CD4-positive, alpha-beta T cell treated with Interleukin-6 at 100 ng/mL for 8 hours (primary cell): ENCODE measurements around the gene CHN2.

Source experiments
- DNase-seq: peaks from one replicate; pipeline ENCODE4 v3.0.0-alpha.2; 2020; ENCODE audit warnings: mixed read lengths, low spot score

Gene CHN2

DNA sequence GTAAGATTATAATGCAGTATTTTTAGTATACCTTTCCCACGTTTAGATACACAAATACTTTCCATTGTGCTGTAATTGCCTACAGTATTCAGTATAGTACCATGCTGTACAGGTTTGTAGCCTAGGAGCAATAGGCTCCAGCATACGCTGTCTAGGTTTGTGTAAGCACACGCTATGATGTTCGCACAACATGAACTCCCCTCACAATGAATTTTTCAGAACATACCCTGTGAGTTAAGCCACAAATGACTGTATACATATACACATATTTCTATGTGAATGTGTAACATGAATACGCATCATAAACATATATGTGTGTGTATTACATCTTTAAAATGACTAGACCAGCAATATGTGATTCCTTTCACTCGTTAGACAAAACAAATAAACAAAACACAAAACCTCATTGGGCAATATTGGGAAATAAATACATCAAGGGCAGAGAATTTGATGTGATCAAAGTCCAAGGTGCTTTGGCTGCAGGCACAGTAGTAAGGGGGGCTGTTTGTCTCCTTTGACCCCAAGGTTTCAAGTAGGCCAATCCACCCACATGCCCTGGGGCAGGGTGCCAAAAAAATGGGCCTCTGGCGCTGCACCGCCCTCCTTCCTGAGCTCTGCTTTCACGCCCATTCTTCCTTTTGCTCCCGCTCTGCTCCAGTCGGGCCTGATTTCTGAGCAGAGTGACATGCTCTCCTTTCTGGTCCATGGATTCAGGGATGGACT is 33.9 kb downstream of the CHN2 start:
- no peak for DNase-seq

DNA sequence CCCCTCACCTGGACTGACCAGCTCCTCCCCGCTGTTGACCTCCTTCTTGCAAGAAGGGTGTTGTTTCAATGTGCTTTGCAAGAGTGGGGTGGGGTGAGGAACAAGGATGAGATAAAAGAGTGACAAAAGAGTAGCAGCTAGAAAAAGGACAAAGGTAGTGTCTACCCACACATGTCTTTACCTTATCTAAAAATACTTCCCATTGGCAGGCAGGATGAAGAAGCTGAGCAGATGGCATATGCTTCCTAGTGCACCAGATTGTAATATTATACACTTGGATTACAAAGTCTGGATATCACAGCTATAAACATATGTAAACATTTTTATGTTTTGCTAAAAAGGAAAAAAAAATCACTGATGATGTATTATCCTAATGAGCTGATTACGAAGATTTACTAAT is 34.5 kb downstream of the CHN2 start:
- DNase-seq, result no peak

DNA sequence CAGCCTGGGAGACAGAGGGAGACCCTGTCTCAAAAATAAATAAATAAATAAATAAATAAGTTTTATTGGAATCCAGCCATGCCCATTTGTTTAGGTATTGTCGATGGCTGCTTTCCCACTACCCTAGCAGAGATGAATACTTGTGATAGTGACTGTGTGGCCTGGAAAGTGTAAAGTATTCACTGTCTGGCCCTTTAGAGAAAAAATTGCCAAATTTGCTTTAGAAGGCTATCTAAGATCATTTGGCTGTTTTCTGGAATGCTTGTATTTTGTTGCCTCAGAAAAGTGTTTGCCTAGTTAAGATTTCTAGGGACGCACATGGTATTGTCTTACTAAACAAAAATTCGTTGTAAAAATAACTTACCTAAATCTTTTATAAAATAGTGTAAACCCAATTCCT is 35.4 kb downstream of the CHN2 start:
- DNase-seq, result no peak

DNA sequence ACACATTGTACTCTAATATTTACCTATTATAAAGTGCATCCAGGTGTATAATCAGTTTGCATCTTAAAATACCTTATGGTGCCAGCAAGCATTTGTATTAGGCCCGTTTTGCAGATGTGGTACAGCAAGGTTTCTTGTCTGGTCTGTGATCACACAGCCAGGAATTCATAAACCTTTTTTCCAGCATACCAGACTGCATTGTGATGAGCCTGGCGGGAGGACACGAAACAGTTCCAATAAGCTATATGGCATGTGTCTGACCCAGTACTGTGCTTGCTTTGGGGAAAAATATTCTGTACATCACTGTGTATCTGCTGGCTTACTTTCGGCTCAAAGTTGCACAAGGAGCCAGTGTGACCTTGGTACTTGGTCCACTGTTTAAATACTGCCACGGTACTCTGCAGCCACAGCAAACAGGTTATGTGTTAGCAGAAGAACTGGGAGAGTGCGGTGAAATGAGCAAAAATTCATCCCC is 36.3 kb downstream of the CHN2 start:
- no peak for DNase-seq

DNA sequence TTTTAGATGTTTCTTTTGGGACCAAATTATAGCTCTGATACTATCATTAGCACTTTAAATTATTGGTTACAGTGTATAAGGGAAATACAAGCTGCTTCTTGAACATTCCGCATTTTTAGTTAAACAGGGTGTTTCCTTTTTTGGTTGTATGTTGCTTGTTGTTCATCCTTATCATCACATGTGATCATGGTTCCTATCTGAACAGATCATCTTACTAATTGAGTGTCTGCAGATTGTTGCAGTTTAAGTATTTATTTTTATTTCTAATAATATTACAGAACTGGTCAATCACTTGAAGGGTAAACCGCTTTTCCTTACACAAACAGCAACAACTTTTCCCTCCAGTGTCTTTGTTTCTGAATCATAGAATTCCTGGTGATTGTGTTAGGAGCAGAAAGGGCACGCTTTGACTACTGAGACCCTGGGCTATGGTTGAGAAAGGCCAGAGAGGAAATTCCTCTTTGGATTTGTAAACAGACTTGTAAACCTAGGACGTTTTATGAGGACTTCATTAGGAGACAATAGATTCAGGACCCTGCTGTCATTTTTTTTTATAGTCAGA is 37.2 kb downstream of the CHN2 start:
- no peak for DNase-seq

DNA sequence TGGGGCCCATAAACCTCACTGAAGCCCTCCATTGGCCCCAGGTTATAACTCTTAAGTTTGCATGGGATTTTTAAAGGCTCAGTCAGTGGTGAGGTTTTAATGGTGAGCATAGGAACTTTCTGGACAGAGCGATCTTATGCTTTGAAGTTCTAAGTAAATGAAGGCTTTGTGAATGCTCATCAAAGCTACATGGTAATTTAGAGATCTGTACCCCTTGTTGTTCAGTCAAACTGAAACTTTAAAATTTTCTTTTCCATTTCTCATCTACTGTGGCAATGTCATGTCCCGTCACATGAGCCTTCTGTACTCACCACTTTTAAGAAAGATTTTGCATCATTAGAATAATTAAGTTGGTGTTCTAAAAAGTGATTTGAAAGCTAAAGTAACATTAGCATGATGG is 39.9 kb downstream of the CHN2 start:
- no peak for DNase-seq

DNA sequence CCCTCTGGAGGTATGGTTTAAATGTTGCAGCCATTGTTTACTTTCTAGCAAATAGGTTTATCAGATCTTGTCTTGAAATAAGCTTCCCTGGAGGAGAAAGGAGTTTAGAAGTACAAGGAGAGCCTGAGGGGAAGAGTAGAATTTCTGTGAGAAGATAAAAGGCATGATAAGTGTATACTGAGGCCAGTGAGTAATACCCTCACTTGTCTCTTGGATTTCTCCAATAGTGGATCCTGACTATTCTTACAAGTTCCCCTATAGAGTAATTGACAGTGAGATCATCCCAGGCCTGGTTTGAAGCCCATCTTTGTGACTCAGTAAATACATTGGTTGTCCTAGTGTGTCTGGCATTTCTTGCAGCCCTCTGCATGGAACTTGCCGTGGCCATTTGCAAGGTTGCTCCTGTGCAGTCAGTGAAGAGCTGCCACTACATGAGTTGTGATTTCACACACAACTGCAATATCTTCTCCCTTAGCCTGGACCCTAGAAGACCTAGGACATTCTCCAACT is 41.6 kb downstream of the CHN2 start:
- no peak for DNase-seq

DNA sequence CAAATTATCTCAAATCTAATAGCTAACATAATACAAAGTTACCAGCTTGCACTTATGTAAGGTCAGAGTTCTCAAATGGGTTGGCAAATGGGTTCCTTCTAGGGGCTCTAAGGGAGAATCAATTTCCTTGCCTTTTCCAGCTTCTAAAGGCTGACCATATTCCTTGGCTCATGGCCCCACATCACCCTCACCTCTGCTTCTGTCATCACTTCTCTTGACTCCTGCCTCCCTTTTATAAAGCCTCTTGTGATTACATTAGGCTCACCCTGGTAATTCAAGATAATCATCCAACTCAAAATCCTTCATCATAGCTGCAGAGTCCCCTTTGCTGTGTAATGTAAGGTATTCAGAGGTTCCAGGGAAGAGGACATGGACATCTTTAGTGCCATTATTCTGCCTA is 42.1 kb downstream of the CHN2 start:
- no peak for DNase-seq

DNA sequence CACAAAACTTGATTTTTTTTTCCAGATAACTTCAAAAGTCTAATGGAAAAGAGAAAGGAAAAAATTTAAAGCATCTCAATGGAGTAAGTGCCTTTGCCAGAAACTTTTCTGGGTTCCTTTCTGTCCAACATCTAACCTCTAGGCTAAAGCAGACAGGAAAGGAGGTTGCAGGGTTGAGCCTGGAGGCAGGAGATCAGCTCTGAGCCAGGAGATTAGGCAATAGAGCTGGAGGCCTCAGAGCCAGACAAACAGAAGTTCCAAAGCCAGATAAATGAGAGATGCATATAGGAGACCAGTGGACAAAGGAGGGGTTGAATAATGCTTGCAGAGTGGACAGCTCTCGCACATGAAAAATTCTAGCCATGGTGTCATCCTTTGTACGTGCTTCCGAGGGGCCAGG is 42.9 kb downstream of the CHN2 start:
- no peak for DNase-seq

DNA sequence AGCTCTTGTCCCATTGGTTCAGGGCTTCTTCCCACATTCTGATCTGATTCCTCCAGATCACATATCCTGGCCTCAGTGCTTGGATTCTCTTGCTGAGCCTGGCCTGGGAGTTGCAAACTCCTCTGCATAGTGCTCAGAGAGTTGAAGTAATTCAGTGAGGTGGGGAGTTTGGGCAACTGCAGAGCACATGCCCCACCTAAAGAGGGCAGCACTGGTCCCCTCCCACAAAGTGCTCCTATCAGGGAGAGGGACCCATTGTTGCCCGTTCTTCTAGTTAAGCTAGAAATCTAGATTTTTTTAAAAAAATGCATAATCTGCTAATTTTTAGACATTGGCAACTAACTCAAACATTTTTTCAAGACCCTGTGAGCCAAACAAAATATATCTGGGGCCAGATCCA is 45.1 kb downstream of the CHN2 start:
- no peak for DNase-seq

DNA sequence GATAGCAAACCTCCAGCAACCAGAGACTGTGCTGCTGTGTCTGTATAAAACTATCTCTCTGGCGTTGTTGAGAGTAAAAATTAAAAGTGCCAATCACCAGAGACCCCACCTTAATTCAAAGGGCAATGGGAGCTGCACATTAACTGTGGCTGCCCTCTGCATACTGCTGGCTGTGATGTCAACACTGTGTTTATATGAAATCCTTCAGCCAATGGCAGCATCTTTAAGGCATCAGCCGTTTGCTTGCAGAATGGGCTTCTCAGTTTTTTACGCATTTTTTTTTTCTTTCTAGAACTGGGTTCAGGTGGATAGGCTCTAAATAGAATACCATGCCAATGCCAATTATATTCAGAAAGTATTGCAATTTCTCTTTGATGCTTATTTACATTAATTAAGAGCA is 47.7 kb downstream of the CHN2 start:
- no peak for DNase-seq

DNA sequence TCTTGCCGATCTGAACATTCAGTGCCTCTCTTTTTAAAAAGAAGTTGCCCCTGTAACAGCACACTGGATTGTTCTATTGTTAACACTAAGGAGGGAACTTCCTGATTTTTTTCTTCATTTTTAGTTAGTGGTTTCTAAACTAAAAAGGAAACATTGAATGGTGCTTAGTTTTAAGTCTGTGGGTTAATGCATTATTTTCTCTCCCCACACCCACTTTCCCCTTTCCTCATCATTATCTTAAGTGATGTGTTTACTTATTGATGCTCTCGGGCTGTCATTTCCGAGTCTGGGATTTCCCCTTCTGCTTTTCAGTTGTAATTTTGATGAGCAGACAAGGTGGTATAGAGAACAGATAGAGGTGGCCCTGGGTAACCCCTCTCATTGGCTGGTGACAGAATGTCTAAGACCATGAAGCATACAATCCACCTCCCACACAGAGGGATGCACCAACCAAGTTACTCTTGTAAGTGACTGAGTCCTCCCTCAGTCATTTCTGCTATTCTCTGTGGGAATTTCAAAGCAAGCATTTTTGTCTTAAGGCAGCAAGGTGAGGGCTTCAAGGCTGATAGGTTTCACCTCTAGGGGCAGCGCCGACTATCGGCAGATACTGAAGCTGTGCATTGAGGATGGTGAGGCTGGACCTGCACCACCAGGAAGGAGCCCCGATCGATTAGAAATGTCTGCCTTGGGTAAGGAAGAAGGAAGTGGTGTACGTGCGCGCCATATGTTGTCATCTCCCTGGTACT is 49.5 kb downstream of the CHN2 start:
- peak; percentile 10 for DNase-seq

DNA sequence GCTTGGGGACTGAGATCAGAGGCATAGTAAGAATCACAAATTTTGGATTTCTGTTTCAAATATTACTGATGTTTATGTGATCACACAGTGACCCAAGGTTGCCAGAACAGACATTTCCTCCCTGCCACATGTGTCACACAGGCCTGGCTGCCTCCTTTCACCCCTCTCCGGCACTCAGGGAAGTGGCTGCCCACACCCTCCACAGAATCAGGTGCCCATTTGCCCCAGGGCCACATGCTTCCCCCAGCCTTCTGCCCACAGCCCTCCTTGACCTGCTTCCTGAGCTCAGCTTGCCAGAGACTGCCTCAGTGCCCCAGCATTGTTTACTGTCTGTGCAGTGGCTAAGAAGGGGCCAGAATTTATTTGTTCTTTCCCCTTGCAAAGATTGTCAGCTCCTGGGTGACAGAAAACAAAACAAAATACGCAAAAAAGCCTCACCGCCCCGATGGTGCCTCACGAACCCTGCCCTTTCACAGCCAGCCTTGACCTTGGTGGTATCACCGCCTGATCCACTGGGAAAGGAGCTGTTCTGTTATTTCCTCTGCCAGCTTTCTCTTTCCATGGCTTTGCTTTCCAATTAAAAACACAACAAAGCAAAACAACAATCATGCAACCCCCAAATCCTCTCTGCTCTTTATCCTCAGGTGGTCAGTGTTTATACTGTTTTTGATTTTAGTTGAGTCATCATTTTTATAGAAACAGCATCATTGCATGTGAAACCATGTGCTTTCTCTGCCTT is 52.8 kb downstream of the CHN2 start:
- DNase-seq, result no peak

DNA sequence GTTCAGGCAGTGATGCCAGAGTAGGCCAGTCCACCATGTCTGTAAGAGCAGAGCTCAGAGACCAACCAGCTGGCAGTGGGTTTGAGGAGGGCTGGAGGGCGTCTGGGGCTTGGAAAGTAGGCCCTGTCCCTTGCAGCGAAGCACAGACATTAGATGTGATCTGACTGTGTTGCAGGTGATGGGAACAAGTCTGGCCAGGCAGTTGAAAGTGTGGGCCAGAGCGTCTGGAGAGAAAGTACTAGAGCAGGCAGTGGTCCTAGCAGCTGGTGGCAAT is 53.3 kb downstream of the CHN2 start:
- no peak for DNase-seq

DNA sequence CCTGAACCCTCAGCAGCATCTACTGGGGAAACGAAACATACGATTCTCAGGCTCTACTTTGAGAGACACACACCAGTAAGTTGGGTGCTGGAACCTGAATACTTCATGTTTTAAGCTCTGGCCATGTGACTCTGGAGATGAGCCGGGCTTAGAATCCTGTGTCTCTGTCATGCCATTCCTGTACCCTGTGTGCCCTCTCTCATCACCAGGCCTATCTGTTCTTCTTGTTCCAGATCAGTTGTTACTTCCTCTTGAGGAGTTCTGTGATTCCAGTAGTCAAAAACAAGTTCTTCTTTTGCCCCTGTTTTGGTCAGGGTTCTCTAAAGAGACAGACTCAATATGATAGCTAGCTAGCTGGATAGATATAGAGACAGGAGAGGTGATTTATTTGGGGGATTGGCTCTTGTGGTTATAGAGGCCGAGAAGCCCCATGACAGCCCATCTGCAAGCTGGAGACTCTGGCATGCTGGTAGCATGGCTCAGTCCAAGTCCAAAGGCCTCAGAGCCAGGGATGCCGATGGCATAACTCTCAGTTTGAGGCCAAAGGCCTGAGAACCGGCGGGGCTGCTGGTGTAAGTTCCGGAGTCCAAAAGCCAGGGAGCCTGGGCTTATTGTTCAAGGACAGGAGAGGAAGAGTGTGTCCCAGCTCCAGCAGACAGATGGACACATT is 54.3 kb downstream of the CHN2 start:
- DNase-seq, result no peak

DNA sequence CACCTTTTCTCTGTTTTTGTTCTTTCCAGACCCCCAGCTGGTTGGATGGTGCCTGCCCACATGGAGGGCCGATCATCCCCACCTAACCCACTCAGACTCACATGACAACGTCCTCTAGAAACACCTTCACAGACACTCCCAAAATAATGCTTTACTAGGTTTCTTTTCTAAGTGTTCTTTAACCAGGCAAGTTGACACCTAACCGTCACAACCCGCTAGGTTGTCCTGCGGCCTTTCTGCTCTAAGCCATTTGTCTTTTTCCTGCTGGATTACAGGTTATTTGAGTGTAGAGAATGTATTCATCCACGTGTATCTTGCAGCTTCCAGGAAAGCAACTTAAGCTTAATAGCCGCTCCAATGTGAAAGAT is 54.8 kb downstream of the CHN2 start:
- DNase-seq, result no peak

DNA sequence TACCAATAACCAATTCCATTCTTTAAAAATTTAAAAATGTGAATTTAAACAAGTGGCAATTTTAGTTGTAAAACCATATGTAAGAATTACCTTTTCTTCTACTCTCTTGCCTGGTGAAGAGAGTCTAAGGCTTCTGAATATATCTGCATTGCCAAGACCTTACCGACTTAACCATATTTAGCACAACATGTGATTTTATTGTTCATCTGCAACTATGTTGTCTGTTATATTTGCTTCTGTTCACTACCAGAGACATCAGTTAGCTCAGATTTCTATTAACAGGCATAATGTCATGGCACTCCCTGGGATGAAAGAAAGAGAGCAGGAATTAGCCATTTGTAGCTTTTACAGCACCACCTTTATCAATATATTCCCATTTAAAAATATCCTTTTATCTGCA is 55.3 kb downstream of the CHN2 start:
- no peak for DNase-seq

DNA sequence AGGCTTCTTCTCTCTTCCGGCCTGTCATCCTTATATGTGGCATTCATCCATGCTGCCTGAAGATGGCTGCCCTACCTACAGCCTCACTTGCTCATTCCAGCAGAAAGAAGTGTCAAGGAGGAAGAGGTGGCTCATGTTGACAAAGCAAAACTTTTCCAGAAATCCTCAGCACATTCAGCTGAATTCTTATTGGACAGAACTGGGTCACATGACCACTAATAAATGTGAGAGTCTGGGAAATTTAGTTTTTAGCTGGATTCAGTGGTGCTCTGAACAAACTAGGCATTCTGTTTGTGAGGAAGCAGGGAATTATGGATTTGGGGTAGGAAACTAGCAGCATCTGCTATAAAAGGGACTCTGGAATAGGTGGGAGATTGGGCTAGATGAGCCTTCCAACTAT is 58.6 kb downstream of the CHN2 start:
- no peak for DNase-seq

DNA sequence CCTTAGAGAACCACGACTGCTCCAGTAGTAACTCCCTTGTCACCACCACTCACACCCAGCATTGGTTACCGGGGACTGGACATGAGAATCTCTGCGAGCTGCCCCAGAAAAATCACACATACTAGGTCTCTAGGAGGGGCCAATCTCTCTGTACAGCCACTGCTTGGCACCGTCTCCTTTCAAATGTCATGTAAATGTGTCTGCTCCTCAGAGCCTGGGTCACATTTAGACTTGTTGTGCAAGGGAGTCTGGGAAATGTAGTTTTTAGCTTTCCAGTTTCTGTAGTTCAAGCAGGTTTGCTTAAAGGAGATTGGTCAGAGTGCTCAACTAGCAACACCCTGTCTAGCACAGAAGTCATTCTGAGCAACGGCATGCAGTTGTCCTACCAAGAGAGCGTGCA is 60.0 kb downstream of the CHN2 start:
- DNase-seq, result no peak

DNA sequence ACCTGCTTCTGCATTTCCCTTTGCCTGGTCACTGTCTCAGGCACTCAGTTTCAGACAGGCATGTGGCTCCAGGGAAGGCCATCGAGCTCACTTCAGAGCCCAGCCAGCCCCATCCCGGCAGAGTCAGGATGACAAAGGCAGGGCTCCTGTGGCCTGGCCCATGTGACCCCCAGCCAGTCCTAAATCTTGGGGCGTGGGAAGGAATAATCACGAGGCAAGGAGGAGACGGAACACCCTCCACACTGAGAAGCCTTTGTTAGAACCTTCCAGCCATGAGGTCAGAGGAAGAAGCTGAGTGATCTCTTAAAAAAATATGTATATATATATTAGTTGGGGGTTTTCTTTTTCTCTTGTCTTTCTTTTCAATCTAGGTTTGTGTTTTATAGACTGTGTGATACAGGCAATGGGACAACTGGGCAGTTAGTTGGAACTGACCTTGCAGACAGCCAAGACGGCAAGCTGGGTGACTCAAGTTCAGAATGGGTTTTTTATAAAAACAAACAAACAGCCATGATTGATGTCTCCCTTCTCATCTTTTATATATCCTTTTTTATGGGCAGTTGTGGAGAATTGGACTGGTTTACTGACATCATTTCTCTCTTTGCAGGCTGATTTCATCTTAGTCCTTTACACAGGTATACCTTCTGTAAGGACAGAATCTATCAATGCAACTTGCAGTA is 60.8 kb downstream of the CHN2 start:
- no peak for DNase-seq

DNA sequence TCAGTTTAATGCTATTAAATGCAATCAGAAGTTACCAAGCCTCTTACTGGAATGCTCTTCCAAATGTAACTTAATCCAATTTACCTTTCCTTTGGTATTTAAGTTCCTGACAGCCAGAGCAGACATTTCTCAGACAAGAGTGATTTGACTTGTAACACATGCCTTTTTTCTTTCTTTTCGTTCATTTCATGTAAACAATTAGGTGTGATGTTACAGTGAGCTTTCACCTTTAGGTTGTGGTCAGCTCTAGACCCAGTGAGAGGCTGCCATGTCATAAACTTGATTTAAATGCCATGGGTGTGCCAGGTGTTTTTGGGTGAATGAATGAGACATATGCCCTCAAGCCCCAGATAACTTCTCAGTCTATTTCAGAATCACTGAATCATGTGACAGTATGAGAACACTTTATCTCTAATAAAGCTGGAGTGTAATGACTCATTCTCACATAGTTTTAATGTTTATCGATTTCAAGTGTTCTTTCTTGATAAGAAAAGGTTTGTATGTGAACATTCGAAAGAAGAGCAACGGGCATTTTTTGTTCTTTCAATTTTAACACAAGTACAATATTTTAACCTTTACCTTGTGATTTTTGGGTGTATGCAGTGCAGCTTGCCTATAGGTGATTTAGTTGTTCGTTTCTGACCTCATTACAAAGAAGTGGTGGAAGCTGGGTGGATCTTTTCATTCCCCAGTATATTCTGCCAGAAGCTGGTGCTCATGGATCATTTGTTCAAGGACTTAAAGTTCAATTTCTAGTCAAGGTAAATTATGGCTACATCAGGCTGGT is 61.5 kb downstream of the CHN2 start:
- no peak for DNase-seq
